ENCODE results near the gene BRME1.

BRME1 gene

DNA sequence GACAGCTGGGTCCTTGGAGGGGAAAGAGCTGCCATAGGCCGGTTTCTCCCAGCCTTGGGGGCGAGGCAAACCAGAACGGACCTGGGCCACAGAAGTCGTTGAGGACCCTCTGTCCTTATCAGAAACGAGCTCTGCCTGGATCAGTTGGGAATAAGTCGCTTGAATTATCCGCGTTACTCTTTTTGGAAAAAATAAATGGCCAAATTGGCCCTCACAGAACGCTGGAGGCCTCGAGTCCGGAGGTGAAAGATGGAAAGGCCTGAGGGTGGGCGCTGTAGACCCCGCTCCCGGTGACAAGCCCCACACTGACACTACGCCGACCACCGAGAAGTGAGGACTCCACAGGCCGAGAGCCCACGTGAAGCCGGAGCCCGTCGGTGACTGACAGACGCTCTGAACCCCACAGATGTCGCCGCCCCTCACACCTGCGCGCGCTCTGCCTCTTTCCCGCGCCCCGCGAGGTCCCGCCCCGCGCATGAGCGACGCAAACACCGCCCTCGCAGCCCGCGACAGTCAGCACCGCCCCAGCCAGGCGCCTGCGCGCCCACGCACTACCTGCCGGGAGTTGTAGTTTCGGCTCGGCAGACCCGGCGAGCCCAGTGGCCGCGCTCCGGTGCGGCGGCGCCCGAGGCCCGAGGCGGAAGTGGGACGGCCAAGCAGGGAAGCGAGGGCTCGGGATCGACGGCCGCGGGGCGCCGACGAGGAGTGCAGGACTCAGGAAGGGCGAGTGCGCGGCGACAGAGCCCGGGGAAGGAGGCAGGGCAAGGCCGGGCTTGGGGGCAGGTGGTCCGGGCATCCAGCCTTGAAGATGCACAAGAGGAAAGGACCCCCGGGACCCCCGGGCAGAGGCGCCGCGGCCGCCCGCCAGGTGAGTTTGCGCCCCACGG, at the start of gene BRME1, which contains the start of gene CC2D1A:
BRME1 (minus strand) TSS at position 484 of the 887 bp plus-strand sequence. CDS start 1,225 bp downstream, outside the sequence.
CC2D1A (plus strand) TSS at position 568 of the 887 bp plus-strand sequence; CDS start at position 809, 241 bp downstream.
- DNase-seq = peak; percentile 96

DNA sequence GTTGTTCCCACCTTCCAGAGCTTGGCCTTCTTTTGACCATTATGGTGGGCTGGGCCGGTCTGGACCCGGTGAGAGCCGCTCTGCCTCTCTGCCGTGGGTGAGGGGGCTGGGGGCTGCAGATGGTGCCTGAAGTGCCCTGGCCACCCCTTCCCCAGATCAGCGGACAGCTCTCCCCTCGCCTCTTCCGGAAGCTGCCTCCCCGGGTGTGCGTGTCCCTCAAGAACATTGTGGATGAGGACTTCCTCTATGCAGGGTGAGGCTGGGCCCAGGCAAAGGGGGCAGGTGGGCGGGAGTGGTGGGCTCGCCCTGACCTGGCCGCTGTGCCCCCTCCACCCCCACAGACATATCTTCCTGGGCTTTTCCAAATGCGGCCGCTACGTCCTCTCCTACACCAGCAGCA, 48.3 kb upstream of the BRME1 start:
- DNase-seq = no peak

DNA sequence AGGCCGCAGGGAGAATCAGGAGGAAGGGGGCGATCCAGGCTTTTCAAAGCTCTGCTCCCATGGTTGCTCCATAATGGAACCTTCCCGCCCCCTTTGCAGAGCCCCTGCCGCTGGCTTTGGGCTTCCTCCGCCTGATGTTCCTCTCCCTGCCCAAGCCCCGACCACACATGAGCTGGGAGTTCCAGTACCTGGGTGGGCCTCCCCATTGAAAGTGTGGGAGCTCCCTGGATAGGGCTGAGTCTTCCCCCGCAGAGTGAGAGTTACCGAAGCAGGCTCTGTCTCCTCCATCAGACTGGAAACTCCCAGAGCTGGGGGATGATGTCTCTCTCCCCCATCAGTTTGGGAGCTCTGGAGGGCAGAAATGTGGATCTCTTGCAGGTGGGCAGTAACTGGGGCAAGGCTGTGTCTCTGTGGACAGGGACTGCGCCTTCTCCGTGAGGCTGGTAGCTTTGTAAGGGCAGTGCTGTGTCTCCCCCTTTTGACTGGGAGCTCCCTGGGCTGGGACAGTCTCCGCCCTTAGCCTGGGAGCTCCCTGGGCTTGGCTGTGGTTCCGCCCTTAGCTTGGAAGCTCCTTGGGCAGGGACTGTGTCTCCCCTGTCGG, 47.1 kb upstream of the BRME1 start:
- no peak for DNase-seq

GRCh38 chr19:13952154-13952930, 46.4 kb upstream of the BRME1 start, which contains the start of gene DCAF15:
Gene DCAF15, plus strand, starts transcription at chr19:13952509. Its CDS starts 4 bp downstream, at chr19:13952513.
- peak; percentile 98 for DNase-seq

GRCh38 chr19:13951799-13952153, 45.9 kb upstream of the BRME1 start:
- no peak for DNase-seq

GRCh38 chr19:13951043-13951442, 45.1 kb upstream of the BRME1 start:
- DNase-seq = no peak

DNA sequence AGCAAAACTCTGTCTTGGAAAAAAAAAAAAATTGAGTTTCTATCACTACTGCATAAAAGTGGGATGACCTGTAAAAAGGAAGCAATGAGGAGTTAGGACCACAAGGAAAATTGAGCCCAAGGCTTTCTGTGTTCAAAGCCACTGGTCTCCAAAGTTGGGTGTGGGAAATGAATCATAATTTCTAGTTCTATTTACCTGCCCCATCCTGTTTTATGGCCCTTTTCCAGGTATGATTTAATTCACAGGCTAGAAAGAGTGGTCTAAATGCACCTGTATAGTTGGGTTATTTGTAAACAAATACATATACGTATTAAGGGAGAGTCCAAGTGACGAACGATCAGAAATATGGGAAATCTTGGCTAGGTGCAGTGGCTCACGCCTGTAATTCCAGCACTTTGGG, 40.5 kb upstream of the BRME1 start:
- no peak for DNase-seq

- DNase-seq = no peak
Observed at GRCh38 chr19:13942023-13942684, 36.2 kb upstream of the BRME1 start.

DNA sequence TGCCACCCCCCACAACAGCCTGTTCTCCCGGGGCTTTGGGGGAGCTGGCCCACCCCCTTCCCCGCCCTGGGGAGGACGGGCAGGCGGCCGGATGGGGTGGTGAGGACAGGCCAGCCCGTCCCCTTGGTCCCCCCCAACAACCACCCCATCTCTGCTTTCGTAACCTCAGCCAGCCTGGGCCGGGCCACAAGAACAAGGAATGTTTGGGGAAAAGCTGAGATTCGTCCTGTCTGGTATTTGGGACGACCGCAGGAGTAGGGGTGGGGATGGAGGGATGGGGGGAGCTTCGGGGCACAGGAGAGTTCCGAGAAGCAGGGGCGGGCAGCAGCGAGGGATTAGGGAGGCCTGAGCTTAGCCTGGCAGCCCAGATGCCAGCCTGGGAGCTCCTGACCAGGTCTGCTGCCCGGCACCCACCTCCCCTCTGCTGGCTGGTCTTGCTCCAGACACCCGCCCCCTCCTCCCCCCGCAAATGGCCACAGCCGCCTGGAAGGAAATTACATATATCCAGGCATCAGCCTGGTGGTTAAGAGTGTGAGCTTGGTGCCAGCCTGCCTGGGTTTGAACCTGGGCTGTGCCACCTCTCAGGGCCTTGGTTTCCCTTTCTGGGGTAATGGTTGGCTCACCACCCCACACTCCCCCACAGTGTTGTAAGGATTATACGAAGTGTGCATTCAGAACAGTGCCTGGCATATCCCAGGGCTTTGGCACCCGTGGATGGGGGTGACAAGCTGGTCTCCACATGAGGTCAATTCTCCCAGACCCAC, 32.6 kb upstream of the BRME1 start, which contains the start of gene PODNL1:
PODNL1 (minus strand) TSS at position 117 of the 764 bp plus-strand sequence. CDS start 236 bp downstream, outside the sequence.
- no peak for DNase-seq

- no peak for DNase-seq
Observed at GRCh38 chr19:13937479-13938300, 31.8 kb upstream of the BRME1 start.

DNA sequence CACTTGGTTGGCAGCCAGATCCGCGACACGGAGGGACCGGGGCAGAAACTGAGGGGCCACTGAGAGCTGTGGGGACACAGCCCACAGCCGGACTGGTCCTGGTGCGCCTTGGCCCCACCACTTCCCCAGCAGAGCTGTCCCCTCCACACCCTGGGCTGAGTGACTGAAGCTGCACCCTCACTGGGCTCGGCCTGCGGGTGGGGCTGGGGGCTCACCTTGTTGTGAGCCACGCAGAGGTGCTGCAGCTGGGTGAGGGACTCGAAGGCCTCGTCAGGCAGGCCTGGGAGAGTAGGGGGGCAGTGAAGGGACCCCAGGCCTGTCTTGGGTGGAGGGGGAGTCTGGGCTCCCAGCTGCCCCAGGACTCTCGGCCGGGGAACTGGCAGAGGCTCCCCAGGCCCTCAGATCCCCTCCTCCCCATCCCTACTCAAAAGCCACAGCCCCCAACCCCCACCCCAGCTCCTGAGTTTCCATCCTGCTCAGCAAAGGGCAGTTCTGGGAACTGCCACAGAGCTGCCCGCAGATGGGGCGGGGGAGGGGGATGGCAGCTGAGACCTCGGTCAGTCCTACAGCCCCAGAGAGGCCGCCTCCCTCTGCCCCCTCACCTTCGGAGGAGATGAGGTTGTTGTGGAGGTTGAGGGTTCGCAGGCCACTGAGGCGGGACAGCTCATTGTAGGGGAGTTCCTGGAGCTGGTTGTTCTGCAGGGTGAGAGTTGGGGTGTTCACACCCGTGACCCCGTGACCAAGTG, 30.0 kb upstream of the BRME1 start:
- DNase-seq = no peak

DNA sequence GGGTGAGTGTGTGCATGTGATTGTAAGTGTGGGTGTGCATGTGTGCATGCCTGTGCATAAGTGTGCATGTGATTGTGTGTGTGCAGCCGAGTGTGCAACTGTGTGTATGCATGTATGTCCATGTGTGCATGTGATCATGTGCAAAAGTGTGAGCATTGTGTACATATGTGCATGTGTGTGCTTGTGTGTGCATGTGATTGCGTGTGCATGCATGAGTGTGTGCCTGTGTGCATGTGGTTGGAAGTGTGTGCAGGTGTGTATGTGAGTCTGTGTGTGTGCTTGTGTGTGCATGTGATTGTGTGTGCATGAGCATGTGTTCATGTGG, 28.8 kb upstream of the BRME1 start:
- DNase-seq = no peak

- DNase-seq = no peak
Observed at GRCh38 chr19:13932911-13933393, 27.0 kb upstream of the BRME1 start.

DNA sequence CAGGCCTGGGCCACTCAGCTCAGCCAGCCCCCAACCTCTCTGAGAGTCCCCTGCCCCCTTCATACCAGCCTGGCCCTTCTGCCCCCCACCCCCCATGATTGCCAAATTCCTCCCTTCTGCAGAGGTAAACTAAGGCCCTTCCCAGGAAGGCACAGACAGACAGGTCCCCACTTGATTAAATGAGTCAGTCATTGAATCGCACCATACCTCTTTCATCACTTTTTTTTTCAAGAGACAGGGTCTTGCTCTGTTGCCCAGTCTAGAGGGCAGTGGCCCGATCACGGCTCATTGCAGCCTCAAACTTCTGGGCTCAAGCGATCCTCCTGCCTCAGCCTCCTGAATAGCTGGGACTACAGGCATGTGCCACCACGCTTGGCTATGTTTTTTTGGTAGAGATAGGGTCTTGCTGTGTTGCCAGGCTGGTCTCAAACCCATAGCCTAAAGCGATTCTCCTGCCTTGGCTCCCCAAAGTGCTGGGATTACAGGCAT, 26.3 kb upstream of the BRME1 start:
- DNase-seq = no peak

DNA sequence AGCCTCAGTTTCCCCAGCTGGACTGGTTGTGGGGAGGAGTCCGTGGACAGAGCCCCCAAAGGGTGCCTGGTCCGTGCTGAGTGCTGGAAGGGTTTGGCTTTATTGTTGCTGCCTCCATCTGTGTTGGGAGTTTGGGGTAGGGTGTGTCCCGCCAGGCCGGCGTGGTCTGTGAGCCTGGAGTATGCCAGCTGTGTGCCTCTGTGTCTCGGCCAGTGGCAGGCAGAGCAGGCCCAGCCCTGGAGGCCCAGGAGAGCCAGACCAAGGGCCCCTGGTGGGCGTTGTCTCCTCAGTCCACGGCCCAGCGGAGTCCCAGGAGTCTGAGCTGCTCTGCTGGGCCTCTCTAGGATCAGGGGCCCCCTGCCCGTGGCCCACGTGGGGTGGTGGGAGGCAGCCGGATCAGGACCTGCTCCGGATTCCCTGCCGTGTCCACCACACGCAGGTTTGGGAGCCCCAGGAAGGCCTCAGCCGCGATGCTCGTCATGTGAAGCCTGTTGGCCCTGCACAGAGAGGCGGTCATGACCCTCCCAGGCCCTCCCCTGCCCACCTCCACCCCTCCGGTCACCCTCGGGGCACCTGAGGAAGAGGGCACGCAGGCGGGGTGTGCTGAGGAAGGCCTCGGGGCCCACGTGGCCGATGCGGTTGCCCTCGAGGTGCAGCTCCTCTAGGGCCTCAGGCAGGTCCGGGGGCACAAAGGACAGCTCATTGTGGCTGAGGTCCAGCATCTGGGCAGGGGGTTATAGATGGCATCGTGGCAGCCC, 25.7 kb upstream of the BRME1 start:
- DNase-seq = no peak

DNA sequence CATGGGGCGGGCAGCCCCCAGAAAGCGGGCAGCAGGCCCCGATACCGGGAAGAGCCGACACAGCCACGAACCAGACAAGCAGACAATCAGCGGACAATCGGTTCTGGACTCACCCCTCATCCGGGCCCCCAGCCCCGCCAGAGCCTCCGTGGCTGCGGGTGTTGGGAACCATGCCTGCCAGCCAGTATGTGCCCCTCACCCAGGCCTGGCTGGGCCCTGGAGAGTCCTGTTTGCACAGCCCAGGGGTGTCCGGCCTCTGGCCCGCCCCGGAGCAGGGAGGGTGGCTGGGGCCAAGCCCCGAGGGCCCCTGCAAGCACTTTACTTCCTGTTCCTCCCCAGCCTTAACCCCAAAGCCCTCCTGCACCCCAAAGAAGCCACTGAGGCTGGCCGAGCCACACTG, 24.5 kb upstream of the BRME1 start:
- DNase-seq = no peak

DNA sequence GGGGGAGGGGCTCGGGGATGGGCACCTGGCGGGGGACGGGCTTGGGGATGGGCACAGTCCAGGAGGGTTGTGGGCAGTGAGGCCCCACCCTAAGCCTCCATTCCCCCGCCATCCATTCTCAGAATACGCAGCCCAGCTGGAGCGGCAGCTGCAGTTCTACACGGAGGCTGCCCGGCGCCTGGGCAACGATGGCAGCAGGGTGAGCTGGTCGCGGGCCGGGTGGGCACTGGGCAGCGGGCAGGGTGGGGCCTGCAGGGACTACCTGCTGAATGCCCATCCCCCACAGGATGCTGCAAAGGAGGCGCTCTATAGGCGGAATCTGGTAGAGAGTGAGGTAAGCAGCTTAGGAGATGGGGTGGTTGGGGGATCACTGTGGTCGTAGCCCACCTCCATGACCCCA, 24.0 kb upstream of the BRME1 start:
- no peak for DNase-seq

GRCh38 chr19:13929340-13929739, 23.4 kb upstream of the BRME1 start:
- no peak for DNase-seq

- no peak for DNase-seq
Observed at GRCh38 chr19:13926715-13927114, 20.8 kb upstream of the BRME1 start.
